Heart right ventricle (tissue), 16 donors: ENCODE data around the gene DNAJB11. TPM values are rescaled to one million over a fixed set of nuclear protein-coding genes. Genes with fewer than 3 reads are reported as not detected.

Experiments
- ATAC-seq, 8 donors: fragments of 200-7000 bp; cut with Tn5 transposase; one replicate each; pipeline ENCODE4 v1.9.1; 2020; ENCODE audit warnings: mild to moderate bottlenecking in 8 of 8, moderate library complexity in 8 of 8, moderate number of reproducible peaks in 1 of 8
- DNase-seq, 2 donors: peaks; one replicate each; pipeline ENCODE4 v3.0.0-alpha.2; 2020
- H3K27ac ChIP-seq, 10 donors: fragments of 200-600 bp; sonication (generic) in 2 of 10; one replicate each; pipeline versions ENCODE4 v1.5.0 to v1.8.0; 2020 to 2022; ENCODE audit warnings: mild to moderate bottlenecking in 3 of 10
- H3K27me3 ChIP-seq, 7 donors: fragments of 200-600 bp; one replicate each; pipeline ENCODE4 v1.8.0; 2021 to 2022; ENCODE audit warnings: mild to moderate bottlenecking in 2 of 7
- H3K36me3 ChIP-seq, 9 donors: fragments of 200-600 bp; sonication (generic) in 1 of 9; one replicate each; pipeline versions ENCODE4 v1.5.0 to v1.8.0; 2020 to 2022; ENCODE audit warnings: mild to moderate bottlenecking in 2 of 9
- H3K4me1 ChIP-seq, 9 donors: fragments of 200-600 bp; sonication (generic) in 1 of 9; one replicate each; pipeline versions ENCODE4 v1.5.0 to v1.8.0; 2020 to 2022; ENCODE audit warnings: mild to moderate bottlenecking in 4 of 9
- H3K4me3 ChIP-seq, 10 donors: fragments of 200-600 bp; sonication (generic) in 2 of 10; one replicate each; pipeline versions ENCODE4 v1.5.0 to v1.8.0; 2020 to 2022; ENCODE audit warnings: mild to moderate bottlenecking in 7 of 10, moderate library complexity in 2 of 10
- H3K9me3 ChIP-seq, 11 donors: fragments of 200-600 bp in 10 of 11; sonication (generic) in 2 of 11; one replicate each; pipeline versions ENCODE4 v1.5.0 to v1.8.0; 2013 to 2022; ENCODE audit warnings: mild to moderate bottlenecking in 2 of 11, control low read depth in 1 of 11, moderate library complexity in 1 of 11
- CTCF ChIP-seq, 9 donors: fragments of 200-600 bp; sonication (generic) in 2 of 9; IDR thresholded peaks; one replicate each; pipeline versions ENCODE4 v1.5.0 to v1.8.0; 2021 to 2022; ENCODE audit warnings: antibody characterized with exemption in 9 of 9, mild to moderate bottlenecking in 5 of 9, moderate library complexity in 1 of 9
- WGBS, 2 donors: extraction: QIAGEN DNeasy Blood & Tissue Kit; methylation state at CpG; one replicate each; pipeline ENCODE4 v1.1.7; 2013; ENCODE audit warnings: inconsistent platforms in 1 of 2; 5-methylcytosine and 5-hydroxymethylcytosine counted together
- intact Hi-C, 10 donors: fragments of 100-400 bp; cut with DNase I; formaldehyde crosslinking; loops; one replicate each; pipeline versions ENCODE4 v1.11.1 to v1.14.2; 2022
- polyA plus RNA-seq, 2 donors: library from polyadenylated mRNA; stranded (reverse); fragments of 200-250 nt; gene quantifications; one replicate each; pipeline ENCODE4 v1.2.3, GENCODE V29; 2013
- total RNA-seq, 10 donors: library from RNA; stranded (reverse); fragmentation: NEBNext Ultra II Directional in 3 of 10; extraction: Animal tissue kit (Norgen Biotek cat#: 25700) in 3 of 10; gene quantifications; one replicate each; pipeline versions ENCODE4 v1.2.1 to v1.2.4, GENCODE V29; 2021 to 2023
- donor health status: Arrhythmogenic right ventricular cardiomyopathy.
- donor health status: ischemic (EF 13 %, LVEDD 7.1; RV severe dilation, severe dysfunction).
- donor health status: healthy with polysubstance abuse.
- donor health status: DM: no; HTN: yes; CAD: no.
- donor health status: DM: no; HTN: no; CAD: no.
- donor health status: ischemic (EF 25% LVEDD 6.9; RV normal size, moderate dysfunction).
- donor health status: ischemic (EF 25% LVEDD 5.7; RV mildly dilated, moderate dysfunction).
- donor health status: healthy.
- donor health status: DM: yes; HTN: yes; CAD: no.
- donor health status: Ischemic cardiomyopathy.
- donor health status: ischemic (EF 35%, LVEDD 5.7; RV mildly dilated, moderate dysfunction).
- donor health status: nonischemic (EF 11% LVEDD 7.7; RV severe dilation, severe dysfunction).
- donor health status: DM: yes; HTN: yes; CAD: no.
- donor health status: PGD.
- donor health status: ischemic (EF 29% LVEDD 5.4; RV normal size, mild dysfunction).
- donor health status: nonischemic (EF 23%, LVEDD 6.1; RV moderate dilation, normal function).

Gene DNAJB11
- total and polyA plus RNA-seq, 12 donors, result 17.9 to 147 (median 24.2) TPM

- no peak for ATAC-seq
- WGBS, 2 donors, result 34 to 44% methylated on average over 2 of the region's 2 CpGs
- intact Hi-C loops, result no loop called here
- Histone ChIP-seq H3K27me3 (peaks cover 0 to 10% (median 0%) of the 10 kb centered on the region in 7 donors), H3K9me3 (no peaks in the 10 kb centered on the region), H3K36me3 (no peaks in the 10 kb centered on the region), H3K27ac (no peak overlapping the region), H3K4me3 (no peak overlapping the region), H3K4me1 (peaks cover 0 to 10% (median 0%) of the 10 kb centered on the region in 9 donors)
- no peak for TF ChIP-seq CTCF (IDR thresholded peaks at IDR 0.05)
- no peak for DNase-seq
Observed at GRCh38 chr3:186523434-186523833, 47.1 kb upstream of the DNAJB11 start.

GRCh38 chr3:186524616-186525015 lies 45.9 kb upstream of the DNAJB11 start:
- no peak overlapping the region for H3K27ac ChIP-seq
- 96 to 97% methylated on average over 6 of the region's 6 CpGs for WGBS, 2 donors
- no peak for TF ChIP-seq CTCF (IDR thresholded peaks at IDR 0.05)
- H3K27me3 ChIP-seq, result peaks cover 0 to 10% (median 0%) of the 10 kb centered on the region in 7 donors
- H3K4me1 ChIP-seq, result peaks cover 0 to 2% (median 0%) of the 10 kb centered on the region in 9 donors
- intact Hi-C loops, result no loop called here
- ATAC-seq, result no peak
- no peak for DNase-seq
- no peak overlapping the region for H3K4me3 ChIP-seq
- H3K9me3 ChIP-seq, result no peaks in the 10 kb centered on the region
- no peaks in the 10 kb centered on the region for H3K36me3 ChIP-seq

GRCh38 chr3:186525369-186526255 lies 44.9 kb upstream of the DNAJB11 start:
- no peaks in the 10 kb centered on the region for H3K36me3 ChIP-seq
- DNase-seq (no peak), ATAC-seq (no peak)
- H3K4me1 ChIP-seq, result no peaks in the 10 kb centered on the region
- 77 to 79% methylated on average over 9 of the region's 9 CpGs for WGBS, 2 donors
- intact Hi-C loops, result no loop called here
- peaks cover 0 to 10% (median 0%) of the 10 kb centered on the region in 7 donors for H3K27me3 ChIP-seq
- no peak for TF ChIP-seq CTCF (IDR thresholded peaks at IDR 0.05)
- H3K4me3 ChIP-seq, result no peak overlapping the region
- no peaks in the 10 kb centered on the region for H3K9me3 ChIP-seq
- no peak overlapping the region for H3K27ac ChIP-seq

- 67% methylated on average over 6 of the region's 6 CpGs for WGBS, 2 donors
- TF ChIP-seq CTCF (IDR thresholded peaks at IDR 0.05), result no peak
- ATAC-seq (no peak), DNase-seq (no peak)
- Histone ChIP-seq H3K27me3 (peaks cover 0 to 10% (median 0%) of the 10 kb centered on the region in 7 donors), H3K4me1 (no peaks in the 10 kb centered on the region), H3K36me3 (no peaks in the 10 kb centered on the region), H3K27ac (no peak overlapping the region), H3K9me3 (no peaks in the 10 kb centered on the region), H3K4me3 (no peak overlapping the region)
- intact Hi-C loops, result no loop called here
Observed at GRCh38 chr3:186526256-186526606, 44.3 kb upstream of the DNAJB11 start.
